ENCODE results near the gene OVCH1. TPM values are rescaled to one million over a fixed set of nuclear protein-coding genes. Genes with fewer than 3 reads are reported as not detected.
A peak's percentile ranks its signal among the peaks of the same experiment; 100 is the strongest.
"Not testable (repeated sequence)": the region's sequence is repeated elsewhere in the genome, so short reads cannot be mapped to it uniquely, and the experiment has no call there.

OVCH1 gene
- total RNA-seq, 1 experiment from 2014 or later: 1.9 TPM

GRCh38 chr12:29438752-29439408 is 58.6 kb downstream of the OVCH1 start:
- no TSS peak for BruUV-seq (replicated peaks)
- no peaks in the 10 kb centered on the region for H3K27me3 Mint-ChIP-seq (ENCODE audit: insufficient read depth, unreplicated experiment)
- intact Hi-C loops (cut with micrococcal nuclease): no loop called here

GRCh38 chr12:29437575-29437974 is 59.9 kb downstream of the OVCH1 start:
- H3K36me3 Mint-ChIP-seq (ENCODE audit: insufficient read depth, unreplicated experiment): peaks cover 62% of the 10 kb centered on the region
- no peak for TF ChIP-seq CTCF (IDR thresholded peaks at IDR 0.05; ENCODE audit: unreplicated experiment)
- H3K9me3 Mint-ChIP-seq (ENCODE audit: unreplicated experiment): peaks cover 3% of the 10 kb centered on the region
- intact Hi-C loops (cut with micrococcal nuclease): no loop called here
- peaks cover 2% of the 10 kb centered on the region for H3K4me1 Mint-ChIP-seq (ENCODE audit: insufficient read depth, unreplicated experiment)
- DNase-seq (ENCODE audit: unreplicated experiment): no peak
- H3K4me3 Mint-ChIP-seq (ENCODE audit: unreplicated experiment): no peak overlapping the region
- no peak overlapping the region for H3K27ac Mint-ChIP-seq (ENCODE audit: low read depth, unreplicated experiment)
- no peaks in the 10 kb centered on the region for H3K27me3 Mint-ChIP-seq (ENCODE audit: insufficient read depth, unreplicated experiment)
- BruUV-seq (replicated peaks): no TSS peak
- ChIA-PET CTCF (no interaction called here), POLR2A (interaction anchor here (0.6 kb wide), 1 partner anchor 56 kb away, joined by 3 read pairs; the partner anchor contains the start of gene ERGIC2)

More at GRCh38 chr12:29438752-29439408, 58.6 kb downstream of the OVCH1 start:
- no peak for DNase-seq (ENCODE audit: unreplicated experiment)
- Mint-ChIP-seq H3K27ac (ENCODE audit: low read depth, unreplicated experiment) (no peak overlapping the region), H3K36me3 (ENCODE audit: insufficient read depth, unreplicated experiment) (peaks cover 57% of the 10 kb centered on the region), H3K4me1 (ENCODE audit: insufficient read depth, unreplicated experiment) (no peaks in the 10 kb centered on the region), H3K4me3 (ENCODE audit: unreplicated experiment) (no peak overlapping the region), H3K9me3 (ENCODE audit: unreplicated experiment) (no peaks in the 10 kb centered on the region)
- POLR2A ChIA-PET: no interaction called here
- CTCF ChIA-PET: no interaction called here
- TF ChIP-seq CTCF (IDR thresholded peaks at IDR 0.05; ENCODE audit: unreplicated experiment): no peak

- DNase-seq (ENCODE audit: unreplicated experiment); CTCF ChIA-PET: not testable (repeated sequence)
- POLR2A ChIA-PET: interaction anchor here (0.6 kb wide), 1 partner anchor 56 kb away, joined by 3 read pairs; the partner anchor contains the start of gene ERGIC2
Measured at GRCh38 chr12:29436815-29437214, 60.7 kb downstream of the OVCH1 start.

GRCh38 chr12:29431513-29431912 is 66.0 kb downstream of the OVCH1 start:
- Mint-ChIP-seq H3K4me1 (ENCODE audit: insufficient read depth, unreplicated experiment) (peaks cover 47% of the 10 kb centered on the region), H3K27ac (ENCODE audit: low read depth, unreplicated experiment) (peak overlapping the region; percentile 82), H3K9me3 (ENCODE audit: unreplicated experiment) (peaks cover 12% of the 10 kb centered on the region), H3K27me3 (ENCODE audit: insufficient read depth, unreplicated experiment) (no peaks in the 10 kb centered on the region), H3K36me3 (ENCODE audit: insufficient read depth, unreplicated experiment) (peaks cover 53% of the 10 kb centered on the region), H3K4me3 (ENCODE audit: unreplicated experiment) (no peak overlapping the region)
- TF ChIP-seq CTCF (IDR thresholded peaks at IDR 0.05; ENCODE audit: unreplicated experiment): no peak
- intact Hi-C loops (cut with micrococcal nuclease): no loop called here
- no peak for DNase-seq (ENCODE audit: unreplicated experiment)
- ChIA-PET CTCF (no interaction called here), POLR2A (interaction anchor here (0.8 to 1.0 kb wide), 2 partner anchors 14 to 50 kb away, joined by 3 read pairs; partner anchors contain the start of gene ERGIC2)
- no TSS peak for BruUV-seq (replicated peaks)

More at GRCh38 chr12:29436815-29437214, 60.7 kb downstream of the OVCH1 start:
- H3K4me3 Mint-ChIP-seq (ENCODE audit: unreplicated experiment); H3K27me3 Mint-ChIP-seq (ENCODE audit: insufficient read depth, unreplicated experiment); H3K27ac Mint-ChIP-seq (ENCODE audit: low read depth, unreplicated experiment); H3K4me1 Mint-ChIP-seq (ENCODE audit: insufficient read depth, unreplicated experiment); intact Hi-C loops (cut with micrococcal nuclease); BruUV-seq (replicated peaks); H3K9me3 Mint-ChIP-seq (ENCODE audit: unreplicated experiment): not testable (repeated sequence)
- peaks cover 69% of the 10 kb centered on the region for H3K36me3 Mint-ChIP-seq (ENCODE audit: insufficient read depth, unreplicated experiment)

All from MCF 10A (cell line).